AG04450 (cell line): ENCODE data around the gene CTDSP2. TPM values are rescaled to one million over a fixed set of nuclear protein-coding genes. Genes with fewer than 3 reads are reported as not detected.
A peak's percentile ranks its signal among the peaks of the same experiment; 100 is the strongest.

ENCODE experiments used
- CTCF ChIA-PET: fragments of 300-600, 350-600 bp; formaldehyde crosslinking; extraction: SDS; loops from one replicate; lab custom pipeline; 2022; ENCODE audit warnings: antibody characterized with exemption, inconsistent platforms; lab: Charles Lee
- POLR2A ChIA-PET: fragments of 350-600 bp; formaldehyde crosslinking; extraction: SDS; loops from one replicate; lab custom pipeline; 2021; ENCODE audit warnings: antibody characterized with exemption, inconsistent platforms; lab: Yijun Ruan, JAX
- DNase-seq: peaks from one replicate; pipeline ENCODE4 v3.0.0-alpha.2; 2011; ENCODE audit warnings: low read depth, low spot score
- H3K27ac ChIP-seq: one replicate; pipeline ENCODE4 v1.5.1; 2012; ENCODE audit warnings: low read depth, low read length, control low read depth
- H3K27me3 ChIP-seq: one replicate; pipeline ENCODE4 v1.6.0; 2012; ENCODE audit warnings: low read length; ENCODE audit not compliant: control insufficient read depth, insufficient read depth
- H3K4me3 ChIP-seq: 2 replicates; pipeline ENCODE4 v1.5.1; 2011; ENCODE audit warnings: mild to moderate bottlenecking, low read depth, low read length, control low read depth
- H3K9me3 ChIP-seq: 2 replicates; pipeline ENCODE4 v1.5.1; 2012; ENCODE audit warnings: low read length; ENCODE audit not compliant: control insufficient read depth, insufficient read depth
- CTCF ChIP-seq: IDR thresholded peaks from 2 replicates; pipeline ENCODE4 v1.5.1; 2011; ENCODE audit warnings: low read depth, low read length, control low read depth, inconsistent platforms
- polyA plus RNA-seq: library from polyadenylated mRNA; depleted of rRNA; stranded (reverse); fragments of >200 nt; gene quantifications from 2 replicates; pipeline ENCODE4 v1.2.3, GENCODE V29; 2011

Gene CTDSP2
- polyA plus RNA-seq, 1 experiment = 292 TPM

- no peak for TF ChIP-seq CTCF
- Histone ChIP-seq H3K27me3 (no peaks in the 10 kb centered on the region), H3K9me3 (no peaks in the 10 kb centered on the region), H3K4me3 (peak overlapping the region; percentile 41), H3K27ac (peak overlapping the region; percentile 47)
- ChIA-PET POLR2A (interaction anchor here (0.7 to 4.3 kb wide), 5 partner anchors 11 to 61 kb away, joined by 3 to 32 read pairs (median 8); partner anchors contain the start of gene CTDSP2), CTCF (interaction anchor here (0.9 to 4.0 kb wide), 6 partner anchors 9 to 70 kb away, joined by 3 to 22 read pairs (median 4); no protein-coding TSS in a partner anchor)
- DNase-seq = no peak
Observed at GRCh38 chr12:57835366-57836288, 10.9 kb downstream of the CTDSP2 start.

DNA sequence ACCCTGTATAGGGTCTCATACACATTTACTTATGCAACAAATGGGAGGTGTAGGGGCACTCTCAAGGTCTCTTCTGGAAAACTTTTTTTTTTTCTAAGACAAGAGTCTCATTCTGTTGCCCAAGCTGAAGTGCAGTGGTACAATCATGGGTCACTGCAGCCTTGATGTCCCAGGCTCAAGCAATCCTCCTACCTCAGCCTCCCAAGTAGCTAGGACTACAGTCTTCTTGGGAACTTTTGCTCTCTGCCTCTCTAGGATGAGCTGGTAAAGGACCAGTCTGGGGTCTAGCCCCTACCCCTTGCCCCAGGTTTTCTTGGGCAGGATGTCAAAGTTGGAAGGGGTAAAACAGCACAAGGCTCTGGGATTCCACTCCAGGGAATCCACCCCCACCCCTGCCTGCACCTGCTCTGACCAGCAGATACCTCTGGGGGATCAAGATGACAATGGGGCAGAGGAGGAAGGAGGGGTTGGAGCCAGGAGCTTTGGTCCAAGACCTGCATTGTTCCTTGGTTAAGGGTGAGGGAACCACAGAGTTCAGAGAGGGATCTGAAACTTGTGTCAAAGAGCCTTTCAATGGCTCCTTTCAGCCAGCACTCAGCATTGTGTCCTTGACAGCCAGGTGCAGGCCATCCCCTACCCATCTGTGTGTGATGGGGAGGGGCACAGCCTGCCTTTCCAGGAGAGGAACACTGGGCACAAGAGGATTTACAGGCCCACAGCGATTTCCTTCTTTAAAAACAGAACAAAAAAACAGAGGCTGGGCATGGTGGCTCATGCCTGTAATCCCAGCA is 12.2 kb downstream of the CTDSP2 start:
- Histone ChIP-seq H3K27ac (no peak overlapping the region), H3K4me3 (no peak overlapping the region), H3K9me3 (no peaks in the 10 kb centered on the region), H3K27me3 (no peaks in the 10 kb centered on the region)
- no peak for DNase-seq
- ChIA-PET POLR2A (interaction anchor here (0.6 to 4.3 kb wide), 6 partner anchors 9 to 72 kb away, joined by 3 to 32 read pairs (median 6); partner anchors contain the start of gene CTDSP2), CTCF (interaction anchor here (1.8 to 4.0 kb wide), 2 partner anchors 63 to 70 kb away, joined by 5 to 22 read pairs; no protein-coding TSS in a partner anchor)
- TF ChIP-seq CTCF = no peak

GRCh38 chr12:57833672-57834071 is 12.9 kb downstream of the CTDSP2 start:
- CTCF ChIA-PET = interaction anchor here (0.9 to 4.0 kb wide), 5 partner anchors 63 to 79 kb away, joined by 3 to 43 read pairs (median 7); no protein-coding TSS in a partner anchor
- H3K27me3 ChIP-seq = no peaks in the 10 kb centered on the region
- TF ChIP-seq CTCF = no peak
- H3K4me3 ChIP-seq = no peak overlapping the region
- no peak overlapping the region for H3K27ac ChIP-seq
- no peak for DNase-seq
- POLR2A ChIA-PET = interaction anchor here (1.0 to 2.8 kb wide), 6 partner anchors 9 to 72 kb away, joined by 3 to 10 read pairs (median 6); partner anchors contain the start of gene CTDSP2
- no peaks in the 10 kb centered on the region for H3K9me3 ChIP-seq

- Histone ChIP-seq H3K9me3 (no peaks in the 10 kb centered on the region), H3K4me3 (no peak overlapping the region), H3K27ac (peak overlapping the region; percentile 21), H3K27me3 (no peaks in the 10 kb centered on the region)
- no peak for DNase-seq
- ChIA-PET POLR2A (interaction anchor here (1.0 to 2.8 kb wide), 6 partner anchors 10 to 73 kb away, joined by 3 to 10 read pairs (median 6); partner anchors contain the start of gene CTDSP2), CTCF (interaction anchor here (0.6 to 2.3 kb wide), 9 partner anchors 10 to 1571 kb away, joined by 3 to 43 read pairs (median 5); partner anchors contain the start of gene CTDSP2)
- no peak for TF ChIP-seq CTCF
Observed at GRCh38 chr12:57832966-57833365, 13.6 kb downstream of the CTDSP2 start.
